GM21619 (cell line): ENCODE results near the gene ATP9A.
"Not testable (repeated sequence)": the region's sequence is repeated elsewhere in the genome, so short reads cannot be mapped to it uniquely, and the experiment has no call there.

Source experiments
- ATAC-seq: cut with Tn5 transposase; IDR thresholded peaks from one replicate; pipeline ENCODE4 v1.9.1; 2021; ENCODE audit not compliant: unreplicated experiment

The ATP9A gene

DNA sequence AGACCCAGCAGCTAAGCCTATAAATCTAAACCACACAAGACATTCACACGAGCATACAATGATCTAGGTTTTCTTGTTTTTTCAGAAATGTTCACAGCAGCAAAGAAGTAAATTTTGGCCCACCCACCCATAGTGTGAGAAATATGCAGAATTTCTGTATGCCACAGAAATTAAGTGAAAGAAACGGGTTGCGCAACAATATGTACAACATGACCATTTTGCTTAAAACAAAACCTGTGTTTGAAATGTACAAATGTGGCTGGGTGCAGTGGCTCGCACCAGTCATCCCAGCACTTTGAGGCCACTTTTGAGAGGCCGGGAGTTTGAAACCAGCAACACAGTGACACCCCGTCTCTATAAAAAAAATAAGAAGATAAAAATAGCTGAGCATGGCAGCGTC lies 24.8 kb upstream of the ATP9A start:
- ATAC-seq, result no peak

DNA sequence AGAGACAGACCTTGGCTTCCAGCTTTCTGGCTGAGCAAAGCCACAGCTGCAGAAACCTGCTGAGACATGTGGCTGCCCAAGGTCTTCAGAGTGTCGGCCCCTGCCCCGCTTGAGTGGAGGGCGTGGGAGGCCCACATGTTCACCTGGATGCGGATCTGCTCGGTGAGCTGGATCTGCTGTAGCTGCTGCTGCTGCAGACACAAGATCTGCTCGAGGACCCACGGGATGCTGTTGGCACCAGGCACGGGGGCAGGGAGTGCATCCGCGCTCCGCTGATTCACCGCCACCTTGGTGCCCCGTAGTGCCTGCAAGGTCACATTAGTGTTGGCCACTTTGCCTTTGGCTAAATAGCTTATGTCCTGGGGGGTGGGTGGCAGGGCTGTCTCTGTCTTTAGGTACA lies 23.4 kb upstream of the ATP9A start:
- ATAC-seq, result no peak

DNA sequence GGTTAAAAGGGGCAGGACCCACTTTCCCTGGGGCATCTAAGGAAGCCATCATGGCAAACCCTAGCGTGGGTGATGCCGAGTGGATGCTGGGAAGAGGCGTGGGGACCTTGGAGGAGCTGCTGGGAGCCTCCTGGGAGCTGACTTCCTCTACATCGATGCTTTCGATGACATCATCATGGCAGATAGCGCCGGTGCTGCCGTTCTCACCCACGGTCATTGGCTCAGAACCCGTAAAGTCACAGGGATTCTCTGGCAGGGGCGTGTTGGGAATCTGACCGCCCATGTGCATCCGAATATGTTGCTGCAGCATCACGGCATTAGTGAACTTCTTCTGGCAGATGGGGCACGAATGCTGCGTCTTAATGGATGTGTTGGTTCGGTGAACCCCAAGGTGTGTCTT lies 22.1 kb upstream of the ATP9A start:
- no peak for ATAC-seq

DNA sequence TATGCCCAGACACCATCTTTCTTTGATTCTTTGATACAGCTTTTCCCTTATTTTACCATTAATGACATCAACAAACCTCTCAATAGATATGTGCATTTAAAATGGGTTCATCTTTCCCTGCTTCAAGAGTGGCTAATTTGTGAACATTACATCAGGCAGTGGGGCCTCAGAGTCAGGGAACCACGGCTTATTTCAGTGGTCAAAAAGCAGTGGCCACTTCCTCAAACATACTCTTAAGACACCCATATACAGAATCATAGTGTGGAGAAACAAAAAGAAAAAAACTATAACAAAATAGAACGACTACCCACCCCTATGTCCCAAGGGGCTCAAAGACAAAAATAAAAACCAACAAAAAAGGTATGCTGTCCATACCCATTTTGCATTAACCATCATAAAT lies 21.2 kb upstream of the ATP9A start:
- ATAC-seq, result no peak

DNA sequence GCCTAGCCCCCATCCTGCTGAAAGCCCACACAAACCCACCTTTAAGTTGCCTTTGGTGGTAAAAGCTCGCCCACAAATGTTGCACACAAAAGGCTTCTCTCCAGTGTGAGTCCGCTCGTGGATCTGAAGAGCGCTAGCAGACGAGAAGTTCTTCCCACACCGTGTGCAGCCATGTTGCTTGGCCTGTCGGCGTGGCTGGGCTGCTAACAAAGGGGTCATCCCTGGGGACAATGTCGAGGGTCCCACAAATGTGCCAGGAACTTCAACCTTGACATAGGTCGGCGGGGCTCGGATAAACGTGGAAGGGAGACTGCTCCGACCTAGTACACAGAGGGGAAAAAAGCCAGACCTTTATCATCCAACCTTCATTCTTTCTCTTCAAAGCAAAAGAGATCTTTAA lies 20.6 kb upstream of the ATP9A start:
- ATAC-seq, result no peak

DNA sequence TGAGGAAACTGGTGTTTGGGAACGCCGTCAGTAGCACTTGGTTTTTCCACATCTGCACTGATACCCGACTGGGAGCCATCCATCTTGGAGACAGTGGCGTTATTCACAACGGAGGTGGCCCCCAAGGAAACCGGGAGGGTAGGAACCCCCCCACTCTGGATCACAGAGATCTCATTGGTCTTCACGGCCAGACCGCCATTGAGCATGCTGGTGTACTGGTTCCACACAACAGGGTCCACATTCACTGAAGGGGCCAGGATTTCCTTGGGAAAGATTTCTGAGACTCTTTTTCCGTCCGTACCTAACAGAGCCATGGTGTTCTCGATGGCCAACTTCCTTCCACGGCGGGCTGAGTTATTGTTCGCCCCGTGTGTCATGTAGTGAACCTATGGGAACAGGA lies 16.1 kb upstream of the ATP9A start:
- no peak for ATAC-seq

DNA sequence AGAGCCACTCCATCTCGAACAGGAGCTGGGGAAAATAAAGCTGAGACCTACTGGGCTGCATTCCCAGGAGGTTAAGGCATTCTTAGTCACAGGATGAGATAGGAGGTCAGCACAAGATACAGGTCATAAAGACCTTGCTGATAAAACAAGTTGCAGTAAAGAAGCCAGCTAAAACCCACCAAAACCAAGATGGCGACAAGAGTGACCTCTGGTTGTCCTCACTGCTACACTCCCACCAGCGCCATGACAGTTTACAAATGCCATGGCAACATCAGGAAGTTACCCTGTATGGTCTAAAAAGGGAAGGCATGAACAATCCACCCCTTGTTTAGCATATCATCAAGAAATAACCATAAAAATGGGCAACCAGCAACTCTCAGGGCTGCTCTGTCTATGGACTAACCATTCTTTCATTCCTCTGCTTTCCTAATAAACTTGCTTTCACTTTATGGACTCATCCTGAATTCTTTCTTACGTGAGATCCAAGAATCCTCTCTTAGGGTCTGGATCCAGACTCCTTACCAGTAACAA lies 10.1 kb upstream of the ATP9A start:
- ATAC-seq, result not testable (repeated sequence)

DNA sequence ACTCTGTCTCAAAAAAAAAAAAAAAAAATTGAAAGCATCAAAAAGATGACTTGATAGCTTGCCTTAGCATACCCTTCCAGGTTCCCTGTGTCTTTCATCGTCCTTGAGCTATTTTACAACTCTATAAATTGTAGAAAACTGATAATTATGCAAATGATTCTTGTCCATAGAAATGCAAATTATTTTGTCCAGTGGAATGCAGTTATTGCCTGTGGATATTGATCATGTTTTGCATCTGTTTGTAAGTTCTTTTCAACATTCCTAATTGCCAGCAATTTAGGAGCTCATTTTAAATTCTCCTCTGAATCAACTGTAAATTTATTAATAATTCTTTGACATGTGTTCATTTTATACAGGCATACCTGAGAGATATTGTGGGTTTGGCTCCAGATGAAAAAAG lies 7.1 kb upstream of the ATP9A start:
- ATAC-seq, result no peak

DNA sequence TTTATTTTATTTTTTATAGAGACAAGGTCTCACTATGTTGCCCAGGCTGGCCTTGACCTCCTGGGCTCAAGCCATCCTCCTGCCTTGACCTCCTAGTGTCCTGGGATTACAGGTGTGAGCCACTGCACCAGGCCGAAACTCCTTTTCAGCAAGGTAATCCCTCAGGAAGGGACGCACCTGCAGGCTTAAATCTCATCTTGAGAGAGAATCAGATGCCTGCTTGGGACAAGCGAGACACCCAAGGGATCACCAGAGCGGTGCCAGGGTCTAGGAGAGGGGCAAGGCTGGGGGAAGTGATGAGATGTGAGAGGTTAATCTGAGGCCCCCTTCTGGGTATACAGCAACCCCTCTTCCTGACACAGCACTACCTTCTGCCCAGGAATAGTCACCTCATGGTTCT lies 4.0 kb upstream of the ATP9A start:
- ATAC-seq, result no peak

DNA sequence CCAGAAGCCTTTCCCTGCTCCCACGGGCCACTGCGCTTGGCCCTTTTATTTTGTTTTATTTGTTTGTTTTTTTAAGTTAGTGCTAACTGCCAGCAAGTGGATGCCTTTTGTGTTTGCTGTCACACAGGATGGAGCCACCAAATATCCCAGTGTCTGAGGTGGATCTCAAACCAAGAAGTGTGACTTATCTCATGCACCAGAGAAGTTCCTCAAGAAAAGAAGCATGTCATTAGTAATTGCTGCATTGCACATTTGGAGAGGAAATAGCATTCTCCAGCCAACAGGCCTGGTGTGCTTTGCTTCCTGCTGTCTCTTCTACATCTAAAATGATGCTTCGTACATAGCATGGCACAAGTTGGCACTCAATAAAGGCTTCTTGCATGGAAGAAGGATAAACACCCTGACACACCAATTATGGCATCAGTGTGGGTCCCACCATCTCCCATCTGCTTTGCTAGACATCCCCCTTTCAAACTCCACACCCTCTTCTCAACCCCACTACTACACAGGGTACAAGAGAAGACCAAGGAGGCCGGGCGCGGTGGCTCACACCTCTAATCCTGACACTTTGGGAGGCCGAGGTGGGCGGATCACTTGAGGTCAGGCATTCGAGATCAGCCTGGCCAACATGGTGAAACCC lies 1.9 kb upstream of the ATP9A start:
- no peak for ATAC-seq

DNA sequence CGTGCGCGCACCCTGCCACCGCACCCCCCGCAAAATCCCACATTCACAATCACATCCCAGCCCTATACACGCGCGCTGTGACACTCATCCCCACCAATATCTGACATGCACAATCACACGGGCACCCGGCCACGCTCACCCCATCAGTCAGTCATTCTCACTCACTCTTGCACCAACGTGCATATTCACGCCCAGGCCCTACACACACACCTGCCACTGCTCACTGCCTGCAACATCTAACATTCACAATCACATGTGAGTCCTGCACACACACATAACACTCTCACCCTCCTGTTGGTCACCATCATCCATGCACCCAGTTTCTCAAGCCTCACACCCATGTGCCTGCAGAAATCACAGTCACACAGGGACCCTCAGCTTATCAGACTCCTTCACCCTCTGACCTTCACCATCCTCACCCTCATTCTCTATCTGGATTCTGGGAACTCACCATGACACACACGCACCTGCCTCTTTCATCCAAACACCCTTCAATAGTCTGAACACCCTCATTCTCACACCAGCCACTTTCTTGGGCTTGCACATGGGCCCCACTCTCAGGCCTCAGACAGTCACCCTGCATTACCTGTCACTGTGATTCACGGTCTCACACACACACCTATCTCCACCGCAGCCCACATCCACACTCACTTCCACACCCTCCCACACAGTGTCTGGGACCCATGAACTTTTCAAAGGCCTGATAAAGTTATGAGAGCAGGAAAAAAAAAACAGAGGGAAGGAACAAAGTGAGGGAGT lies 748 bp upstream of the ATP9A start:
- no peak for ATAC-seq

DNA sequence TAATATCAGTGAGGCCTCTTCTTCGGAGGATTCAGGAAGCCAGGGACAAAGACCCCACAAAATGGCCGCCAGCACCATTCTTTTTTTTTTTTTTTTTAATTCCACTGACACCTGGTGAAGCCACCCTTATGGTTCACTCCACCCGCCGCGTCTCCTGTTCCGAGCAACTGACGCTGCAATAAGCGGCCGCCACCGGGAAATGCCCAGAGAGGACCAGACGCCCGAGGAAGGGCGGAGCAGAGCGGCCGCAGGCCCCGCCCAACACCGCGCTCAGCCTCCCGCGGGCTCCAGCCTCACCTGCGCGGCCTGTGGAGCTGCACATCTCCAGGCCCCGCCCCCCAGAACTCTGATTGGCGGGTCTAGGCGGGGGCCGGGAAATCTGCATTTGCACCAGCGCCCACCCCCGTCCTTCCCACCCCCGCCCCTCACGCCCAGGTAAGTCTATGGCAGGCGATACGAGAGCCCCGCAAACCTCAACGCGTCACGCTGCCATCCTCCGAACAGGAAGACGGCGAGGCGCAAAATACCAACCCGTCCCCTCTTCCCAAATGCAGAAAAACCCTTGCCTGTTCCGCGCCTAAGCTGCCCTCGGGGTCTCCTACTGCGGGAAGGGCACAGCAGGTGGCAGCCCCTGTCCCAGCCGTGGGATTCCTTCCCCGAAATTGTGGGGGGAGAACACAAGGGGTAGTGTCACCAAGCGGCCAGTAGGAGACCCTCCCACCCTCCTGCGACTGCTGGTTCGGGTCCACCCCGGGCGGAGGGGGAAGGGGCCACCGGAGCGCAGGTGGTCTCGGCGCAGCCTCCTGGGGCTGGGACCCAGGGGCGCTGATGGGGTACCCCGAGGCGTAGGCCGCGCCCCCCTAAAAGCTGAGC lies 960 bp downstream of the ATP9A start:
- ATAC-seq, result no peak

DNA sequence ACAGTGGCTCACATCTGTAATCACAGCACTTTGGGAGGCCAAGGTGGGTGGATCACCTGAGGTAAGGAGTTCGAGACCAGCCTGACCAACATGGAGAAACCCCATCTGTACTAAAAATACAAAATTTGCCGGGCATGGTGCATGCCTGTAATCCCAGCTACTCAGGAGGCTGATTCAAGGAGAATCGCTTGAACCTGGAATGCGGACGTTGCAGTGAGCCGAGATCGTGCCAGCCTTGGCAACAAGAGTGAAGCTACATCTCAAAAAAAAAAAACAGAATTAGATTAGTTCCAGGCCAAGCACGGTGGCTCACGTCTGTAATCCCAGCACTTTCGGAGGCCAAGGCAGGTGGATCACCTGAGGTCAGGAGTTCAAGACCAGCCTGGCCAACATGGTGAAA lies 2.8 kb downstream of the ATP9A start:
- ATAC-seq, result not testable (repeated sequence)

DNA sequence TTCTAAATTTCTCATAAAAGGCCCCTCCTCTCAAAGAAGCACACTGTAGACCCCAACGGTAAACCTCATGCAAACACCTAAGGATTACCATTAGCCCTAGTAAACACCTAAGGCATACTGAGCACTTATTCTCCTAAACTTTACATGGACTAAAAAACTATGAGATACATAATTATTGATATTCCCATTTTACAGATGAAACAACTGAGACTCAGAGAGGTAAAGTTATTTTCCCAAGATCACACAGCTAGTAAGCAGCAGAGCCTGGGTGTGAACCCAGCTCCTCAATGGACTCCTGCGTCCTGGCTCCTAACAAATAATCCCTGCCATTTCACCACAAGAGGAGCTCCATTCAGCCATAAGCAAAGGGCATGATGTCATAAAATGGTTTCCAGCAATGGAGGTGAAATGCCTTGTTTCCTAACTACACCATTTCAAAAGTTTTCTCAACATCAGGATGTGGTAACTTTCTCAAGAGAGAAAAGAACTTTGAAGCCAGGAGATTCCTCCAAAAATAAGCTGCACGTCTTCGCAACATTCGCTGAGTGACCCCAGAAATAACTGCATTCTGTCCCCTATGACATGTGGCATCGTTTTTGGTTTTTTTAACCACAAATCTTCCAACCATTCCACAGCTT lies 4.1 kb downstream of the ATP9A start:
- ATAC-seq, result no peak

DNA sequence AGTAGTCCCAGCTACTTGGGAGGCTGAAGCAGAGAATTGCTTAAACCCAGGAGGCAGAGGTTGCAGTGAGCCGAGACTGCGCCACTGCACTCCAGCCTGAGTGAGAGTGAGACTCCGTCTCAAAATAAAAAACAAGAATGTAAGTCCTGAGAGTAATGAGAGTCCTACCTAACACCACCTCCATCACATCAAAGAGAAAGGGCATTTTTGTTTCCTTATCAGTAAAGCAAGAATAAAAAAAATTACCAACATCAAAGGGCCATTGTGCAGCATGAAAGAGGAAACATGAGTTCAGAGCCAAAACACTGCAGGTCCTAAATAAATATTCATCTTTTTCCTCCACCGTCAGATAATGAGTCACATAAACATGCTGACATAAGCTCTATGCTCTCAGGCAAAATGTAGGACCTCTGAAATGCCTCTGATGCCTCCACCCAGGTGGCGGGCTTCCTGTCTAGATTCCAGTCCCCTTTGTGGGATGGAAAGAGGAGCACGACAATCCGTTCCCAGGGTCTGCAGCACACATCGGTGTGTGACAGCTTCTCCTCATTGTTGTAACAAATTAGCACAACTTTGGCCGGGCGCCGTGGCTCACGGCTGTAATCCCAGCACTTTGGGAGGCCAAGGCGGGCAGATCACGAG lies 7.2 kb downstream of the ATP9A start:
- no peak for ATAC-seq

DNA sequence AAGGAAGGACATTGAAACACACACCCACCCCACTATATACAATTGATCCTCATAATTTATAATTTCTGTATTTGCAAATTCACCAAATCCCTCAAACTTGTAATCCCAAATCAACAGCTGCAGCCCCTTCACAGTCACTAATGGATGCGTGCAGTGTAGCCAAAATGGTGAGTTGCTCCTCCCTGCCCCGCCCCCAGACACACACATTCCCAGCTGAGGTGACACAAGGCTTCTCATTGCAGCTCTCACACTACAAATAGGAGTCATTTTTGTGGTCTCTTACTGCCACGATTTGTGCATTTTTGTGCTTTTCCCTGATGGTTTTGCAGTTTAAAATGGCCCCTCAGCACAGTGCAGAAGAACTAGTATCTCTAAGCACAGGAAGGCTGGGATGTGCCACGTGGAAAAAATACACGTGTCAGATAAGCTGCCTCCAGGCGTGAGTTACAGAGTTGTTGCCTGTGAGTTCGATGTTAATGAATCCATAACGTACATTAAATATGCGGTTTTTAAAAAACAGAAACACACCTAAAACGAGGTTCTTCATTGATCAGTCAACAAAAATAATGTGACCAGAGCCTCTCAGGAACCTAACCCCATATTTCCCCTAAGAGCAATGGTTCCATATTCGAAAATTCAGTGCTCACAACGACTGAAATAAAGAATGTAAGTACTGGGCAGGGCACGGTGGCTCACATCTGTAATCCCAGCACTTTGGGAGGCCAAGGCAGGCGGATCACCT lies 8.2 kb downstream of the ATP9A start:
- no peak for ATAC-seq

DNA sequence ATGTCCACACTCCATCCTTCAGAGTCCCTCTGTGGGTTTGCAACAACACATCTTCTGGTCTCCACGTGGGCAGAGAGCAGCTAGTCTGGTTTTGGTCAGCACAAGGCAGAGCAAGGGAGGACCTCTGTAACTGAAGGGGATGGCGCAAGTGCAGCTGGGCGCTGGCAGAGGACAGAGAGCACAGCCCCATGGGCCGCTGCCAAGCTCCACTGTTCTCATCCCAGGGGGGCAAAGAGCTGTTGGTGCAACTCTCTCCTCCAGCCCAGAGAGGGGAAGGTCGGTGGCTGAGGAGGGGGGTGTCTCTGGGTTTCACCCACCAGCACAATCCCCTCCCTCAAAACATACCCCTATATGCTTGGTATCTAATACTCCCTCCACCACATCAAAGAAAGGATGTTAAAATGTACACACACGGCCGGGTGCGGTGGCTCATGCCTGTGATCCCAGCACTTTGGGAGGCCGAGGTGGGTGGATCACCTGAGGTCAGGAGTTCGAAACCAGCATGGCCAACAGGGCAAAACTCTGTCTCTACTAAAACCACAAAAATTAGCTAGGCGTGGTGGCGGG lies 9.1 kb downstream of the ATP9A start:
- ATAC-seq, result no peak

DNA sequence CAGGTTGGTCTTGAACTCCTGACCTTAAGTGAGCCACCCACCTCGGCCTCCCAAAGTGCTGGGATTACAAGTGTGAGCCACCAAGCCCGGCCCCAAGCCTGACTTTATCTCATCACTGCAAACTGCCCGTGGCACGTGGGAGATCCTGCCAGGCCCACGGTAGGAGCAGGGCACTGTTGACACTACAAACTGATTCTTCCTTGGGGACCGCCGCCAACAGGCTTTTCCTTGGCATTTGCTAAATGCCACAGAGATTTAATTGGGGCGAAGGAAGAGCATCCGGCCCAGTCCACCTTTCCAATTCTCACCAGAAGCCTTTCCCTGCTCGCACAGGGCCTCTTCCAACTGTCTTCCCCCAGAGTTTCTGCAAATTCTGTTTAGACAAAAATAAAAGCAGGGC lies 11.0 kb downstream of the ATP9A start:
- ATAC-seq, result no peak

DNA sequence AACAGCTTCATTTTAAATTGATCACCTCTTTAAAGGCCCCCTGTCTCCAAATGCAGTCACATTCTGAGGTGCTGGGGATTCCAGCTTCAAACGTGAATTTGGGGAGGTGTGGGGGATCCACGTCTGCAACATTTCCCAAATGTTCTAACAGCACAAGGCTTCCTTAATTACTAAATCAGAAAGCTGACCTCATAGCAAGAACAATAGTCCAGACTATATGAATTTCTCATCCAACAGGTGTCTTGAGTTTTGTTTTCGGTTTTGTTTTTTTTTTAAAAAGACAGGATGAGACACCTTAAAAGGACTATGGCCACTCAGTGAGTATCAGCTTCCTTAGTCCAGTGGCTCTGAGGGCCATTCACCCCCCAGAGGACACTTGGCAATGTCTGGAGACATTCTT lies 11.5 kb downstream of the ATP9A start:
- ATAC-seq, result no peak

DNA sequence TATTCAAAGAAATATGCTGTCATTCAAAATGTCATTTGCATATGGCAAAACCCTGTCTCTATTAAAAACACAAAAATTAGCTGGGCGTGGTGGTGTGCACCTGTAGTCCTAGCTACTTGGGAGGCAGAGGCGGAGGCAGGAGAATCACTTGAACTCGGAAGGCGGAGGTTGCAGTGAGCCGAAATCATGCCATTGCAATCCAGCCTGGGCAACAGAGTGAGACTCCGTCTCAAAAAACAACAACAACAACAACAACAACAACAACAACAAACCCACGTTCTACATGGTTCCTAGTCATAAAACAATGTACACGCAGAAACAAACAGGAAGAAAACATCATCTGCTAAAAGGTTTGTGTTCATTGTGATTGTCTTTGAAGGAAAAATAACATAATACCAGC lies 15.0 kb downstream of the ATP9A start:
- not testable (repeated sequence) for ATAC-seq
